H9 (cell line): Measurements from ENCODE around the gene ZFP36L1. TPM values are rescaled to one million over a fixed set of nuclear protein-coding genes. Genes with fewer than 3 reads are reported as not detected.

ENCODE experiments used
- DNase-seq: peaks from one replicate; pipeline ENCODE4 v3.0.0-alpha.2; 2017
- H2AFZ ChIP-seq: one replicate; pipeline ENCODE4 v1.6.1; 2013; ENCODE audit warnings: mild to moderate bottlenecking, low read length, control low read depth, moderate library complexity
- H2AK5ac ChIP-seq: 2 replicates; pipeline ENCODE4 v1.6.1; 2013; ENCODE audit warnings: low read length, control low read depth, mixed read lengths; ENCODE audit not compliant: insufficient read length
- H2BK120ac ChIP-seq: one replicate; pipeline ENCODE4 v1.6.1; 2013; ENCODE audit warnings: low read depth, mild to moderate bottlenecking, low read length, control low read depth, inconsistent platforms; ENCODE audit not compliant: poor library complexity, severe bottlenecking
- H2BK12ac ChIP-seq: 2 replicates; pipeline ENCODE4 v1.6.1; 2013; ENCODE audit warnings: low read length, control low read depth, mixed read lengths, low read depth; ENCODE audit not compliant: insufficient read length
- H2BK15ac ChIP-seq: 2 replicates; pipeline ENCODE4 v1.6.1; 2013; ENCODE audit warnings: low read depth, low read length, control low read depth
- H2BK20ac ChIP-seq: one replicate; pipeline ENCODE4 v1.6.1; 2013; ENCODE audit warnings: low read depth, mild to moderate bottlenecking, low read length, control low read depth, inconsistent platforms; ENCODE audit not compliant: poor library complexity, severe bottlenecking
- H2BK5ac ChIP-seq: 2 replicates; pipeline ENCODE4 v1.6.1; 2013; ENCODE audit warnings: low read length, control low read depth, mixed read lengths; ENCODE audit not compliant: insufficient read length
- H3K14ac ChIP-seq: 2 replicates; pipeline ENCODE4 v1.6.1; 2013; ENCODE audit warnings: low read length, control low read depth; ENCODE audit not compliant: insufficient read depth
- H3K18ac ChIP-seq: 2 replicates; pipeline ENCODE4 v1.6.1; 2013; ENCODE audit warnings: low read depth, mild to moderate bottlenecking, mixed read lengths, low read length, control low read depth; ENCODE audit not compliant: insufficient read length
- H3K23ac ChIP-seq: 2 replicates; pipeline ENCODE4 v1.6.1; 2013; ENCODE audit warnings: low read length, control low read depth, mixed read lengths, low read depth; ENCODE audit not compliant: insufficient read length
- H3K23me2 ChIP-seq: 2 replicates; pipeline ENCODE4 v1.6.1; 2013; ENCODE audit warnings: low read depth, mild to moderate bottlenecking, mixed read lengths, low read length, control low read depth; ENCODE audit not compliant: insufficient read length, poor library complexity, severe bottlenecking
- H3K27ac ChIP-seq: 2 replicates; pipeline ENCODE4 v1.5.1; 2013; ENCODE audit warnings: low read length, control low read depth, mixed read lengths, low read depth; ENCODE audit not compliant: insufficient read length
- H3K27me3 ChIP-seq: 2 replicates; pipeline ENCODE4 v1.6.1; 2013; ENCODE audit warnings: low read length, control low read depth, inconsistent platforms; ENCODE audit not compliant: insufficient read depth
- H3K4ac ChIP-seq: 2 replicates; pipeline ENCODE4 v1.6.1; 2013; ENCODE audit warnings: low read depth, mild to moderate bottlenecking, control low read depth, inconsistent platforms, low read length, moderate library complexity
- H3K4me1 ChIP-seq: 2 replicates; pipeline ENCODE4 v1.6.1; 2013; ENCODE audit warnings: low read length, control low read depth, inconsistent platforms; ENCODE audit not compliant: insufficient read depth
- H3K4me2 ChIP-seq: 2 replicates; pipeline ENCODE4 v1.6.1; 2013; ENCODE audit warnings: low read length, control low read depth, mixed read lengths; ENCODE audit not compliant: insufficient read length, insufficient read depth
- H3K56ac ChIP-seq: 2 replicates; pipeline ENCODE4 v1.6.1; 2013; ENCODE audit warnings: low read depth, mild to moderate bottlenecking, mixed read lengths, low read length, control low read depth; ENCODE audit not compliant: insufficient read length
- H3K79me1 ChIP-seq: 2 replicates; pipeline ENCODE4 v1.6.1; 2013; ENCODE audit warnings: low read depth, mild to moderate bottlenecking, moderate library complexity, low read length, control low read depth, inconsistent platforms; ENCODE audit not compliant: insufficient read depth, poor library complexity, severe bottlenecking
- H3K79me2 ChIP-seq: 2 replicates; pipeline ENCODE4 v1.6.1; 2013; ENCODE audit warnings: low read length, control low read depth, inconsistent platforms; ENCODE audit not compliant: insufficient read depth
- H3K9ac ChIP-seq: 2 replicates; pipeline ENCODE4 v1.6.1; 2013; ENCODE audit warnings: low read length, control low read depth, mixed read lengths; ENCODE audit not compliant: insufficient read length; ENCODE audit errors: extremely low read depth
- H3K9me3 ChIP-seq: one replicate; pipeline ENCODE4 v1.6.1; 2013; ENCODE audit warnings: low read depth, low read length, inconsistent platforms; ENCODE audit not compliant: control insufficient read depth
- H3T11ph ChIP-seq: one replicate; pipeline ENCODE4 v1.6.1; 2013; ENCODE audit warnings: mild to moderate bottlenecking, low read length, control low read depth, inconsistent platforms
- H4K20me1 ChIP-seq: one replicate; pipeline ENCODE4 v1.6.1; 2013; ENCODE audit not compliant: control insufficient read depth, insufficient read length, insufficient read depth
- H4K5ac ChIP-seq: 2 replicates; pipeline ENCODE4 v1.6.1; 2013; ENCODE audit warnings: low read depth, mild to moderate bottlenecking, mixed read lengths, low read length, control low read depth; ENCODE audit not compliant: insufficient read length
- H4K8ac ChIP-seq: replicated peaks from 2 replicates; pipeline ENCODE4 v1.6.1; 2013; ENCODE audit warnings: low read length, control low read depth, mixed read lengths, low read depth; ENCODE audit not compliant: insufficient read length
- H4K91ac ChIP-seq: 2 replicates; pipeline ENCODE4 v1.6.1; 2013; ENCODE audit warnings: low read depth, mild to moderate bottlenecking, moderate library complexity, mixed read lengths, low read length, control low read depth; ENCODE audit not compliant: insufficient read length
- H3K27ac Mint-ChIP-seq, 3 experiments: 2 replicates in 2 of 3; 3 replicates in 1 of 3; pipeline ENCODE4 v1.8.0; 2020 to 2021; ENCODE audit warnings: mixed read lengths in 3 of 3, mild to moderate bottlenecking in 1 of 3, moderate library complexity in 1 of 3
- H3K27me3 Mint-ChIP-seq: 2 replicates; pipeline ENCODE4 v1.8.0; 2021; ENCODE audit warnings: low read depth, mild to moderate bottlenecking, moderate library complexity, mixed read lengths
- H3K36me3 Mint-ChIP-seq, 3 experiments: 2 replicates in 2 of 3; 3 replicates in 1 of 3; pipeline ENCODE4 v1.8.0; 2020 to 2021; ENCODE audit warnings: low read depth in 3 of 3, mixed read lengths in 3 of 3; ENCODE audit not compliant: insufficient read depth in 1 of 3
- H3K4me1 Mint-ChIP-seq, 2 experiments: 2 replicates each; pipeline ENCODE4 v1.8.0; 2020; ENCODE audit warnings: mixed read lengths in 2 of 2
- H3K4me3 Mint-ChIP-seq, 2 experiments: 2 replicates in 1 of 2; 3 replicates in 1 of 2; pipeline ENCODE4 v1.8.0; 2020 to 2021; ENCODE audit warnings: mild to moderate bottlenecking in 2 of 2, mixed read lengths in 2 of 2, moderate library complexity in 1 of 2
- H3K9me3 Mint-ChIP-seq, 2 experiments: 2 replicates in 1 of 2; 3 replicates in 1 of 2; pipeline ENCODE4 v1.8.0; 2020; ENCODE audit warnings: mild to moderate bottlenecking in 2 of 2, mixed read lengths in 2 of 2, moderate library complexity in 1 of 2
- CTCF ChIP-seq: fragments of 200-600 bp; sonication (generic); conservative IDR thresholded peaks from 3 replicates; pipeline ENCODE4 v1.8.0; 2021; ENCODE audit warnings: antibody characterized with exemption, mild to moderate bottlenecking
- WGBS: extraction: QIAGEN DNeasy Blood & Tissue Kit; methylation state at CpG from one replicate; pipeline ENCODE4 v1.1.7; 2013; ENCODE audit warnings: missing lambda C conversion rate, low lambda C conversion rate, mixed read lengths; ENCODE audit not compliant: insufficient read length; ENCODE audit errors: extremely low coverage; 5-methylcytosine and 5-hydroxymethylcytosine counted together
- total RNA-seq: library from RNA; stranded (reverse); gene quantifications from 2 replicates; pipeline ENCODE4 v1.2.1, GENCODE V29; 2021

The ZFP36L1 gene
- total RNA-seq, 1 experiment from 2014 or later: 109 TPM

DNA sequence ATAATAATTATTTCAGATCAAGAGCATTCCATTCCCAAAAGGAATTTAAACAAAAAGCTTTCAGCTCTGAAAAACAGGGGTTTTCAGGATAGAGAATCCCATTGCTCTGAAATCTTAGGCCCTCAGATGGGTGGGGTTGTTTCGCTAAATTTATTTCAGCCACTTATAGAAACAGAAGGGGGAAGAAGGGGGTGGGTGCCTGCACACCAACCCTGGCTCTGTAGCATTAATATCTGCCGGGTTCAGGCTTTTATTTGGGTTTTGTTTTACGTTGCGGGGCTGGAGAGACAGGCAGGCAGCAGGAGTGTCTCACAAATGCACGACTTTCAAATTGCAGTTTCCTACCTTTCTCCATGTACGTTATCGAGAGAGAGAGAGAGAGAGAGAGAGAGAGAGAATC, 12.5 kb upstream of the ZFP36L1 start:
- peaks cover 34 to 39% of the 10 kb centered on the region in 2 experiments for H3K9me3 Mint-ChIP-seq
- H4K5ac ChIP-seq: no peak overlapping the region
- H4K91ac ChIP-seq: no peak overlapping the region
- H2BK20ac ChIP-seq: no peak overlapping the region
- TF ChIP-seq CTCF: no peak
- H3K79me2 ChIP-seq: no peaks in the 10 kb centered on the region
- H3K36me3 Mint-ChIP-seq: peaks cover 18 to 31% (median 23%) of the 10 kb centered on the region in 3 experiments
- WGBS: no CpG with 5 or more reads among the region's 7 CpGs
- no peak overlapping the region for H3K9ac ChIP-seq
- no peak for DNase-seq
- no peak overlapping the region for H3K23ac ChIP-seq
- no peak overlapping the region for H3K4ac ChIP-seq
- H3K27me3 ChIP-seq: no peaks in the 10 kb centered on the region
- H2AK5ac ChIP-seq: no peak overlapping the region
- no peak overlapping the region for H2AFZ ChIP-seq
- no peak overlapping the region for H2BK5ac ChIP-seq
- H3K27ac Mint-ChIP-seq: no peak overlapping the region
- H3K18ac ChIP-seq: no peak overlapping the region
- no peak overlapping the region for H2BK120ac ChIP-seq
- no peak overlapping the region for H3K4me2 ChIP-seq
- H3K56ac ChIP-seq: no peak overlapping the region
- peaks cover 17 to 24% of the 10 kb centered on the region in 2 experiments for H3K4me1 Mint-ChIP-seq
- H3K27me3 Mint-ChIP-seq: peaks cover 2% of the 10 kb centered on the region
- no peak overlapping the region for H2BK12ac ChIP-seq
- H4K20me1 ChIP-seq: no peaks in the 10 kb centered on the region
- no peaks in the 10 kb centered on the region for H3K79me1 ChIP-seq
- H3K4me3 Mint-ChIP-seq: no peak overlapping the region
- H3K14ac ChIP-seq: no peak overlapping the region
- no peaks in the 10 kb centered on the region for H3K23me2 ChIP-seq
- H3K9me3 ChIP-seq: no peaks in the 10 kb centered on the region
- H4K8ac ChIP-seq: no peak overlapping the region
- H2BK15ac ChIP-seq: no peak overlapping the region
- no peaks in the 10 kb centered on the region for H3K4me1 ChIP-seq
- H3T11ph ChIP-seq: no peak overlapping the region
- H3K27ac ChIP-seq: no peak overlapping the region
